NCI-H2171 treated with DMSO at 0.1 percent for 48 hours (cell line): ENCODE data around the gene VTI1A.

Experiments
- DNase-seq: peaks from one replicate; lab custom pipeline; 2025; lab: John Stamatoyannopoulos, UW

VTI1A gene

DNA sequence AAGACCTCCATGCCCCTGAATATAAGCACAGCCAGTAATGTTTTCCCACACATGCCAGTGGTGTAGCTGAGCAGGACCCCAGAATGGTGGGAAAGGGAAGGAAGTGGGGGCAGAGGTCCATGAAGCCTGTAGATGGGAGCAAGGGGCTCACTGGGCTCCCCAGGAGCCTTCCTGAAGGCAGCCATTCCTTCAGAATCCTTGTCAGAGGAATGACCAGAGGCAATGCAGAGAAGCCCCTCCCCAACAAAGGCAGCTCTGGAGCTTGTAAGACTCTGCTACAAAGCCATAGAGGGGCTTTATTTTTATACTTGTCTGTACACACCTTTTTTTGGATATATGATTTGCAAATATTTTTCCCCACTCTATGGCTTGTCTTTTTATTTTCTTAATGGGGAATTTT lies 338.1 kb downstream of the VTI1A start:
- DNase-seq, result no peak

DNA sequence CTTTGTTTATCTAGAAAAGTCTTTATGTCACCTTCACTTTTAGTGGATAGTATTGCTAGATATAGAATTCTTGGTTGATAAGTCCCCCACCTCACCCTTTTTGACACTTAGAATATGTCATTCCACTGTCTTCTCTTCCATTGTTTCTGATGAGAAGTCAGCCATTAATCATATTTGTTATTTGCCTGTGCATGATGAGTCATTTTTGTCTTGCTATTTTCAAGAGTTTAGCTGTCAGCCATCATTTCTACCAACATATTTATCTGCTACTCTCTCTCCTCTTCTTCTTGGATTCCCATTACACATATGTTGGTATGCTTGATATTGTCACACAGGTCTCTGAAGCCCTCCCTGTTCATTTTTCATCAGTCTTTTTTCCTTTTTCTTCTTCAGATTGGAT lies 342.2 kb downstream of the VTI1A start:
- DNase-seq, result no peak

DNA sequence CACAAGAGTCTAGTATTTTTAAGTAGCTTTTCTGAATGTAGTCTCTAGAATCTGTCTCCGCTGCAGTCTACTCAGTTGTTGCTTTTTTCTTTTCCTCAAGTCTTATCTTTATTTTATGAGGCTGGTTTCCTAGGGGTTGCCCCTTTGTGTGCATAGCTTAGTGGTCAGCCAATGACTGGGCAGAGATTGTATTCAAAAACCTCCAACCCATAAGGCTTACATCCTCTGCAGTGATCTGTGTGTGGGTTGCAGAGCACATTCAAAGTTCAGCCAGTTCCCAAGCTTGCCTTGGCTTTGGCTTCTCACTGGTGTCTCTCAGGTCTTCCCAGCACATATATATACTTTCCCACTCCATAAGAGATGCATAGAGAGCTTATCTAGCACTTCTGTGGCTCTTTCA lies 343.0 kb downstream of the VTI1A start:
- no peak for DNase-seq

DNA sequence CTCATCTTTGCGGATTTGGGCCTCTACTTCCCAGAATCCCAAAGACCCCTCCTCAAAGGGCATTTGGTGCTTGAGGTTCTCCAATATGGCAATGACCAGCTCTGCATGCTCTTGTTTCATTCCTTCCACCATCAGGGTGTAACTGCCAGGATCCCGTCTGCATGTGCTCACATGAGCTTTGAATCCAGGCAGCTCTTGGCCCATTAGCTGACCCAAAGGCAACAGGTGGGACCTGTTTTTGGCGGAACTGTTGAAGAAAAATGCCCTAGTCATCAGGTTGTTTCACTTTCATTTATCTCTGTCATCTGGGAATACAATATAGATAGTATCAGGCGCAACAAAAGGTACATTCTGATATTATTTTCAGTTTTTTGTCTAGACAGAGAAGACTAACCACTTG lies 343.9 kb downstream of the VTI1A start:
- no peak for DNase-seq

DNA sequence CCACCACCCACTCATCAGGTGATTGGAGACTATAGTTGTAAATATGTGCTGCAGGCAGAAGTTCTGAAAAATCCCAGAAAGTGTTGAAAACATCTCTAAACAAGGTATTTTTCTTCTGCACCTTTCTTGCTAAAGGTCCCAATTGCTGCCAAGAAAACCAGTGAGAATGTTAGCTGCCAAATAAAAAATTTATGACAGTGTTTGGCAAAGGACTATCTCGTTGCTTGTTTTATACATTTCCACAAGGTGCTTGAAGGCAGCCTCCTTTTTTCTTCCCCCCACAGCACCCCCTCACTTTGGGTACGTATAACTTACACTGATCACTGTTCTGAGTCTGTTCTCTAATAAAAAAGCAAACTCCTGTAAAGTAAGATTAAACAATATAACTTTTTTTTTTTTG lies 344.4 kb downstream of the VTI1A start:
- DNase-seq, result no peak

DNA sequence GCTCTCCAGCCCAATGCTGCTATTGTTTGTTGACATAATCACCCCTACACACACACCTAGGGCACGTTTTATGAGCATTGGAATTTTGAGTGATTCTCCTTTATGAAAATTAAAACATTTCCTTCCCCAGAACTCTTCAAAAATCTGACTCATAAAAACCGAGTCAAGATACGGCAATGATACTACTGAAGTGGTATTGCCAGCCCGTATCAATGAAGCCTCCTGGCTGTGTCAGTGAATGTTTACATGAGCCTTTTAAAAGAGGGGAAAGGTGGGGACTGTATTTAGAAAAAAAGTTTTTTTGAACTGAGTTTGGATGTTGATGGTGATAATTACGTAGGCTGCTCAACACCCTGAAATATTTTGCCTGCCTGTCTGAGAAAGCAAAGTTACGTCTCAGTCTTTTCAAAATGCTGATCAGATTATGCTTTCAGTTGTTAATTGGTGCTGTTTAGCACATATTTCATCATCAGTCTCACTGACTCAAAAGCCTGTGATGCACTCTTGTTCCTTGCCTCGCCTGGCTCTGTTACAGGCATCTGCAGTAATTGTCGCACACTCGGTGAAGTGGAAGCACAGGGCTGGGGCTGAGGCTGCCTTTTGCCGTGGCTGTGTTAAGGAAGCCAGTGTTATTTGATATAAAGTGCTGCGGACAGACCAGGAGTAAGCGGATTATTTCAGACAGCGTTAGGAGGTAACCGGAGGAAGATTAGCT lies 345.6 kb downstream of the VTI1A start:
- DNase-seq, result peak; percentile 41

DNA sequence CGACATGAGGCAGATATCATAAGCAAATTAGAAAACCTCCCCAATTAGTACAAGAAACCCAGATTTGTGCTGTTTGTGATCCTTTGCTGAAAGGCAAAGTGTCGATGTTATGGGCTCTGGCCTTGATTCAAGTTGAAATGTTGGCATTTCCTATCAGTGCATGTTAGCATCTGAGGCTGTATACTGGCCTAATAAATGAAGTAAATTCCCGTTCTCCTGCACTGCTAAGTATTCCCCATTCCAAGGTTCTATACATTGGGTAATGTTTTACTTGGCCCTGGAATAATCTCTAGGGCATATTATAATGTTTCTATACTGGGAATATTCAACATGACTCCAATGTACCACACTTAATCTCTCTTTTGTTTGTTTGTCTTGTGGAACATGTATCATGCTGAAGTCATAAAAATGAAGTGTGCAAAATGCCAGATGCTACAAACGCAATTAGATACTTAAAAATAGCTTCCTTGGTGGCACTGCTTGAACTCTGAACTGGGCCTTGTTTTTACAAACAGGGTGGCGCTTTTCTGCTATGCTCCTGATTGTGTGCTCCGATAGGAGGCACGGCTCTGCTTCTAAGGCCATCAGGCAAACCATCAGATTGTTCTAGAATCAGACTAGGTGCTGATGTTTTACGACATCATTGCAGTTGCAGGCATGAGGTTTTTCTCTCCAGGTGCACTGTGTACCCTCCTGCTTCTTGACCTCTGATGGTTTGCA lies 346.3 kb downstream of the VTI1A start:
- DNase-seq, result peak; percentile 49

DNA sequence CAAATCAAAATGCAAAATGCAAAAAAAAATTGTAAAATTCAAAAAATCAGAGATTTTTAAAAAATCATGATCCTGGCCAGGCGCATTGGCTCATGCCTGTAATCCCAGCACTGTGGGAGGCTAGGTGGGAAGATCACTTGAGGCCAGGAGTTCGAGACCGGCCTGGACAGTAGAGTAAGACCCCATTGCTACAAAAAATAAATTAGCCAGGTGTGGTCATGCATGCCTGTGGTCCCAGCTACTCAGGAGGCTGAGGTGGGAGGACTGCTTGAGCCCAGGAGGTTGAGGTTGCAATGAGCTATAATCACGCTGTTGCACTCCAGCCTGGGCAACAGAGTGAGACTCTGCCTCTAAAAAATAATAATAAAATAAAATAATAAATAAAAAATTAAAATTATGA lies 347.2 kb downstream of the VTI1A start:
- no peak for DNase-seq

DNA sequence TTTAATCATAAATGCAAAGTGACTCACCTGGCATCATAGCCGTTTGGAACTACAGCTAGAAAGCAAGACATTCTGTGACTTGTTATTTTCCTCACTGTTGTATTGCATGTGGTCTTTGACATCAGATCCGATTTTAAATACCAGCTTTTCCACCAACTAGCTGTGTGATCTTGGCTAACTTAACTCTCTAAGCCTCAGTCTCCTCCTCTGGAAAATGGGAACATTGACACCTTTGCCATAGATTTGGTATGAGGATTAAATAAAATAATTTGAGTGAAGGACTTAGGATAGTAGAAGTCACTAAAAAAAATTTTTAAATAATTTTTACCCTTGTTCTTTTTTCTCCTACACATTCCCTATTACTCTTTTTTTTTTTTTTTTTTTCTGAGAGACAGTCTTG lies 348.1 kb downstream of the VTI1A start:
- no peak for DNase-seq

DNA sequence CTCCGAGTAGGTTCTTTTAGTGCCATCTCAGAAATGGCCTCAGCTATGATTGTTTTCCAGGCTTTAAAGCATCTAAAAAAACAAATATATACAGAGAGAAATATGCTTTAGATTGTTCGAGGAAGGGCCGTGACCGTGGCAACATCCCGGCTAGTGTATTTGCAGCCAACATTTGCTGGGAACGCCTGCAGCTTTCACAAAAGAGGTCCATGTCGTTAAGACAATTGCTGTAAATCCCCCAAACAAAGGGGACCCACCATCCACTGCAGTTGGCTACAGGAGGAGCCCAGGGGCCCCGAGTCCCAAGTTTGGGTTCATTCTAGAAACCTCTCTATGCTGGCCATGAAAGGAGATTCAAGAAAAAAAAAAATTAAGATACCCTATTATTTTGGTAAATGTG lies 350.2 kb downstream of the VTI1A start:
- no peak for DNase-seq

DNA sequence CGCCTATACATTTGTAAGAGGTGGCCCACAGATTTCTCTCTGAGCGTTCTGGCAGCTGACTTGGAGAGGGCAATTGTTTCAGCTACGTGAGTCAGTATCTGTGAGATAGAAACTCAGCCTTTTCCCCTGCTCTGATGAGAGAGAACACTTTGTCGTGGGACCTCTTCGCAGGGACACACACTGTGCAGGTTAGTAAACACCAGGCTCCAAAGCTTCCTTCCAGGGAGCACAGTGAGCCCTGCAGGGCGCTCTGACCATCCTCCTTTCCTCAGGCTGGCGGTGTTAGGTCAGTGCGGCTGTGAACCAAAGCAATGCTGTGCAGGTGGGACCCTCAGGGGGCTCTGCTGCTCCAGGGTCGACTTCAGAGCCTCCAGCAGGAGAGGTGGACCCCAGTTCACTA lies 350.8 kb downstream of the VTI1A start:
- DNase-seq, result no peak

DNA sequence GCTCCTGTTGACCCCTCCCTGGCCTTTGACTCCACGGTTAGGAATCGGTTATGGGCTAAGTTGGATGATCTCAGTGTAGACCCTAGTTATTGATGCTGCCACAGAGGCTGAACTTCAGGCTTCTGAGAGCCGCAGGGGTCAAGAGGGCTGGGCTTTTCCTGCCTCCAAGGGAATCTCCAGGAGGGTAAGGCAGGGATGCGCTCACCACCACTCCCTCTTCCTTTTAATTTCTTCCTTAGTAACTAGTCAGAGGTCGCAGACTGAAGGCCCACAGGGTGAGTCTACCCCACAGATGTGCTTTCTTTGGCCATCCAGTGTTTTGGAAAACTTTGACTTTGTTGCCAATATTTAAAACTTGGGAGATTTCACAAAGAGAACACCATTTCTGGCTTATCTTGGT lies 352.0 kb downstream of the VTI1A start:
- DNase-seq, result no peak

DNA sequence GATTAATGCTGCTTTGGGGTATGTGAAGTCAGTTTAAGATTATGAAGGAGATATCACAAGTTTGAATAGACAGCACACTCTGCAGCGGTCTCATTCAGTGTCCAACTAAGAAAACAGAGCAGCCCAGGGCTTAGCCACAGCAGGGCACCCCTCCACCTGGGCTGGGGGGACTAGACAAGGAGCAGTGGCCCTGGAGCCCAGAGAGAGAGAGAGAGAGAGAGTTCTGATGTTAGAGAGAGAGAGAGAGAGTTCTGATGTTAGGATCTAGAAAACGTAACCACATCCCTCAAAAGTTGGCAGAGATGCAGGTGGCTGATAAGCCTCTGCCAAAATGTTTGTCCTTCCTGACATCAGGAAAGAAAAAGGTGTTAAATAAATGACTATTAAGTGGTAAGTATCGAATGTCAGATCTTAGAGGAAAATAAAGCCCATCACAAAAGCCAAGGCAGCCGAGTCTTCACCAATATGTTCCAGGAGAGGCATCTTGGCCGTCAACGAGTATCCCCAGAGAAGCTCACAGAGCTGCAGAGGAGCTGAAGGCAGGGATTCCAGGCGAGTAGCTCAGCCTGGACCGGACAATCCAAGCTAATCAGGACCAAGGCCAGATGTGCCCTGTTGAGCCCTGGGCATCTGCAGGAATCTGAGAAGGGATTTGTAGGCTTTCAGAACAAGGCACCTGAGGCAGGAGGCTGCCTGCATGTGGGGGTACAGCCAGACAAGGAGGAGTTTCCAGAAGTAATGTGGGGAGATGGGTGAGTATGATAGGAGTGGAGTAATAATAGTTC lies 352.9 kb downstream of the VTI1A start:
- DNase-seq, result no peak

DNA sequence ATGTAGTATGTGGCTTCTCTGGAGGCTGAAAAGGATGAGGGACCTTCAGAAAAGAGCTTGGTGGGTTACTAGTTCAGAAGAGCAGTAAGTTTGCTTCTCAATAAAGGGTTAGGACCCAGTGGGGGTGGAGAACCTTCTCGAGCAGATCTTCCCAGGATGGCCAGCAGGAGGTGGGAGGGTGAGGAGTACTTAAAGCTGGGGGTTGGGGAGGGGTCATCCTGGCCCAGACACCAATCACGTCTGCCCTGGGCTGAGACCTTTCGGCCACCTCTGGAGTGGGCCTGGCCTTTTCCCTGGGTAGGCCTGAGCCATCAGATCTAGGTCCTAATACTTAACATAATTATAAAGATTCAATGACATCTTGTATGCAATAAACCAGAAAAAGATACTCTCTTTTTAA lies 354.0 kb downstream of the VTI1A start:
- no peak for DNase-seq

DNA sequence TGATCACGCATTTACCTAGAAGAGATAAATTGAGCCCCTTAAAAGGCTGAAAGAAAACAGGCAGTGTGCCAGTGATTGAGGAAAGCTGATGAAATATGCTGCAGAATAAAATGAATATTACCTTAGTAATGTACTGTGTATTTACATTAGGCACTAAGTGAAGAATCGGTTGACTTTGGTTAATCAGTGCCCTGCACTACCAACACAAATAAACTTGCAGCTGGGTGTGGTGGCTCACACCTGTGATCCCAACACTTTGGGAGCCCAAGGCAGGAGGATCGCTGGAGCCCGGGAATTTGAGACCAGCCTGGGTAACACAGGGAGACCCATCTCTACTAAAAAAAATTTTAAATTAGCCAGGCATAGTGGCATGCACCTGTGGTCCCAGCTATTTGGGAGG lies 354.7 kb downstream of the VTI1A start:
- DNase-seq, result no peak

DNA sequence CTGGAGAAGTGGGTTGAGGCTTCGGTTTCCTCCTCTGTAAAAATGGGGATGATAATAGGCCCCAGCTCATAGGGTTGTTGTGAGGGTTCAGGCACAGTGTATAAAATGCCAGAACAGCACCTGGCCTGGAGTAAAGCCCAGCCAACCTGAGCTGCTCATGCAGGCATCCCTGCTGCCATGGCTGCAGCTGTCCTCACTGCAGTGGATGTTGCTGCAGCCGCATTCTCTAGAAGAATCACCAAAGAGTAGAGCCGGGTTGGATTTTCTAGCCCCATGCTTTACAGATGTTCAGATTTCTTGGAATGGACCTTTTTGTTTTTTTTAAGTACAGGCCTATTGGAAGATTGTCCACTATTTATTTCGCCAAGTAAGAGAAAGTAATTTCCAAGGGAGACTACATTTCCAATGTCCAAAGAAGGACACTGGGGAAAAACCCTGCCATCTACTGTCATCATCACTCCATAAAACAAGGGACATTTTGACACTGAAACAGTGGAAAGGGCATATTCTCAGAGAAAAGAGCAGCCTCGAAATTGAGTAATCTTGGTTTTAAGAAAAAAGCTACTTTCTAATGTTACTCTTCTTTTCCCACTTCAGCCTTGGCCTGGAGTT lies 355.5 kb downstream of the VTI1A start:
- DNase-seq, result no peak

DNA sequence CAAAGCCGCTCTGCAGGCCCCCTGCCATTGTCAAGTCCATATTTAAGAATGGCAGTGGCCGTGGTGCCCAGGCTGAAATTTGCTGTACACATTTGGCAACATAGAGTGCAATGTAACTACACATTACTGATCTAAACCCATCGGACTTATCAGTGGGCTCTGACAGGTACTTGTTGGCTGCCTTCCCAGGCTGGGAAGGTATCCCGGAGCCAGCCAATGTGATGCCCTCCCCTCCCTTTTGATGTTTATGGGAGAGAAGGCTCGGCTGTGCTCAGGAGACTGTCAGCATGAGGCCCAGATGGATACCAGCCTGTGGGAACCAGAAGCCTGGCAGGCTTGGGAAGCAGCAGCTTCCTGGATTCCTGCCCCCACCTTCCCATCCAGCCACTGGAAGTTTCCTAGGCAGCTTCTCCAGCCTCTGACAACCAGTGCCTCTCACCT lies 357.0 kb downstream of the VTI1A start:
- peak; percentile 85 for DNase-seq

DNA sequence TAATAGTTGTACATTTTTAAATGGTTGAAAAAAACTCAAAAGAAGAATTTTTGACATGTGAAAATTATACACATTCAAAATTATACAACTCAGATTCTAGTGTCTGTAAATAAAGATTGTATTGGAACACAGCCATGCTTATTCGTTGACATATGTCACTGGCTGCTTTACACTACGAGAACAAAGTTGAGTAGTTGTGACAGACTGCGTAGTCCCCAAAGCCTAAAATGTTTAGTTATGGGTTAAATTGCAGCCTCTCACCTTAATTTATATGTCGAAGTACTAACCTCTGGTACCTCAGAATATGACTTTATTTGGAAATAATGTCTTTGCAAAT lies 358.2 kb downstream of the VTI1A start:
- DNase-seq, result no peak

DNA sequence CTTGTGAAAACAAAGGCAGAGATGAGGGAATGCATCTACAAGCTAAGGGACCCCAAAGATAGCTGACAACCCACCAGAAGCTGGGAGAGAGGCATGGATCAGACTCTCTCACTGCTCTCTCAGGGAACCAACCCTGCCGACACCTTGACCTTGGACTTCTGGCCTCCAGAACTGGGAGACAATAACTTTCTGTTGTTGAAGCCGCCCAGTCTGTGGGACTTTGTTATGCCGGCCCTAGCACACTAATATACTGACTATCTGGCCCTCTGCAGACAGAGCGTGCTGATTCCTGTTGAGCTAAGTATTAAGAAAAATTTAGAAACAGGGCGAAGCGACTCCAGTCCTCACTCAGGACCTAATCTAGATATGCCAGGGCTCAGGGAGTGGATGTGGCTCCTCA lies 358.7 kb downstream of the VTI1A start:
- no peak for DNase-seq

DNA sequence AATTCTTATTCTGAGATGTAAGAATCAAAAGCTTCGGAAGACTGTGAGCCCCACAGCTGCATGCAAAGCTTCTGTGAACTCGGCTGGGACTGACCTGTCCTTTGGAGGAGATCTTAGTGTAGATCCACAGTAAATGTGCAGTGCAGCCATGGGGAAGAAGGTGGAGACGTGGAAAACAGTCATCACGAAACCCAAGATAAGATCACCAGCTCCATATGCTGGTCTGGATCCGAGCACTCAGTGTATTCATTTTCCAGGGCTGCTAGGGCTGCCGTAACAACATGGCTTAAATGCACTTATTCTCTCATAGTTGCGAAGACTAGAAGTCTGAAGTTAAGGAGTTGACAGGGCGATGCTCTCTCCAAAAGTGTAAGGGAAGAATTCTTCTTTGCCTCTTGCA lies 360.0 kb downstream of the VTI1A start:
- DNase-seq, result no peak

DNA sequence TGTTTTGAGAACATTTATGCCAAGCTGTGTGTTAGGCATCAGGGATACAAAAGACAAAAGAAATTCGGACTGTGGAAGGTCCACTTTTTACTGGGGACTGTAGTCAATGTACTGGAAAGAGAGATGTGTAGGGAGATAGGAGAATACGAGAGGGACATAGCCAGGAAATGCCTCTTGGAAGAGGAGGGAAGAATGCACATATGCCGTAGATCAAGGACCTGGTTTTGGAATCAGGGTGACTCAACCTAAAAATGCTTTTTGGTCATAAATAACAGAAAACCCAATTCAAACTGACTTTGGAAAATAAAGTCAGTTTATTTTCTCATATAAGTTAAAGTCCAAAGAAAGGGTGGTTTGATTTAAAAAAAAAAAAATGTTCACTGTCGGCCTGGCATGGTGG lies 362.7 kb downstream of the VTI1A start:
- DNase-seq, result no peak

DNA sequence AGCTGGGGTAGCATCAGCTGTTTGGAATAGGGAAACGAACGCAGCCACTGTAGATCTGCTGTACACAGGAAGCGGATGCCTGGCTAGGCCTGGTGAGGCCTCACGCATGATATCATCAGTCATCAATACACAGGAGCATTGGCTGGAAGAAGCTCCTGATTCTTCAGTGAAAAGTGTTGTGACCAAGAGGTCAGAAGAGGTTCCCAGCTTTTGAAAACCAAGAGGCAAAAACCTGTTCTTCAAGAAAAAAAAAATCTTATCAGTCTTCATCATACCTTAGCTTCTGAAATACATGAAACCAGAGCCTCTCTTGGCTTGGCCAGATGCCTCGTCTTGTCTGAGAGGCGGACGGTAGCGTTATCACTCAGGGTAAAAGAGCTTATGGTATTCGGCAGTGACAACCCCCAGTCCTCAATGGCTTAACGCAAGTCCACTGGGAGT lies 363.7 kb downstream of the VTI1A start:
- DNase-seq, result no peak
